Kidney glomerular epithelial cell (primary cell): Measurements from ENCODE around the gene SNRPB.

Source experiments
- DNase-seq: peaks from one replicate; lab custom pipeline; 2025; lab: John Stamatoyannopoulos, UW

The SNRPB gene

DNA sequence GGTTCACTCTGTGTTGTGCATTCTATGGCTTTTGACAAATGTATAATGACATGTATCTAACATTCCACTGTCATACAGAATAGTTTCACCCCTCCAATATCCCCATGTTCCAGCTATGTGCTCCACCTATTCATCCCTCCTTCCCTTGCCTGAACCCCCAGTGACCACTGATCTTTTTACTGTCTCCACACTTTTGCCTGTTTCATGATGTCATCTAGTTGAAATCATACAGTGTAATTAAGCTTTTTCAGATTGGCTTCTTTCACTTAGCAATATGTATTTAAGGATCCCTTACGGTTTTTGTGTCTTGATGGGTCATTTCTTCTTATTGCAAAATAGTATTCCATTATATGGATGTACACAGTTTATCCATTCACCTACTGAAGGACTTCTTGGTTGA is 50.1 kb downstream of the SNRPB start:
- no peak for DNase-seq

- no peak for DNase-seq
These were observed 52.2 kb downstream of the SNRPB start for GRCh38 chr20:2418388-2418787.

DNA sequence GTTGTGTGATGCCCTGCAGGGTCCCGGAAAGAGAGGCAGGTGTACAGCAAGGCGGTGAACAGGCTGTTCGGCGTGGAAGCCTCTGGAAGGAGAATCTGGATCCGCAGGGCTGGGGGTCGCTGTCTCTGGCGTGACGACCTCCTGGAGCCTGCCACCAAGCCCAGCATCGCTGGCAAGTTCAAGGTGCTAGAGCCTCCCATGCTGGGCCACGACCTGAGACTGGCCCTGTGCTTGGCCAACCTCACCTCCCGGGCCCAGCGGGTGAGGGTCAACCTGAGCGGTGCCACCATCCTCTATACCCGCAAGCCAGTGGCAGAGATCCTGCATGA is 53.4 kb downstream of the SNRPB start:
- no peak for DNase-seq

DNA sequence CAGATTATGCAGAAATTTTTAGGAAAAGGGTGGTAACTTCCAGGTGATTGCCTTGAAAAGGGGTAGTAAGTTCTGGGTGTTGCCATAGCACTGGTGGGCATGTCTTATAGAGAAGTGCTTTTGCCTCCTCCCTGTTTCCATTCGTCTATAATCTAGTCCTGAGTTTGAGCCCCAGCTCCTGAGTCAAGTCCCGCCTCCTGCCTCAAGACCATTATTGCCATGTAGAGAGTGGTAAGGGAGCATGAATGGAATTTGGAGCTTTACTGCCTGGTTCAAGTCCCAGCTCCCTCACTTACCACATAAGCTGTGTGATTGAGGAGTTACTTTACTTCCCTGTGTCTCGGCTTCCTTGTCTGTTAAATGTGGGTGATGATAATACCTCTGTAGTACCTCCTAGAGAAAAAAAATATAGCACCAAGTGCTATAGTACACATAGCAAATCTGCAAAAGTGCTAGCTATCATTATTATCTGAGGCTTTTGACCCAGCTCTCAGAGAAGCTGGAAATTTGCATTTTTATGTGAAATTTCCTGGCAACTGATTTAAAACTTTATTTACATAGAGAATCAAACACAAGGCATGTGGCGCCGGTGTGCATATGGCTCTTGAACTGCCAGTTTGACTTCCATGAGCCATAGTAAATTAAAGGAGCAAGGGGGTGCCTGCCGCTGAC is 53.9 kb downstream of the SNRPB start:
- DNase-seq = no peak
